Measurements from ENCODE around the gene TXN.

Gene TXN

DNA sequence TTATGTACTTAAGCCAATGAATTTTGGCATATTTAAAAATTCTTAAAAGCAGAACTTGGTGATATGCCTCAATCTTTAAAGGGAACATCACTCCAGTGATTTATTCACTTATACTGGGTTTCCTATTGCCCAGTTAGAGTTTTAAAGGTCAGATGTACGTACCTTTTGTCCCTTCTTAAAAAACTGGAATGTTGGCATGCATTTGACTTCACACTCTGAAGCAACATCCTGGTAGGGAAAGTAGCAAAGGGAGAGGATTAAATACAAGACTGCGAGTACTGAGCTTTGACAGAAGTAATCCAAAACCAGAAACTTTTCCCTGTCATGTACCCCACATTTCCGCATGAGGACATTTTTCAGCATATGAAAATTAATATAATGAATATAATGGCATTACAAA lies 11.7 kb downstream of the TXN start:
- no peak for DNase-seq (ENCODE audit: extremely low read depth, low read depth)
- TF ChIP-seq, protein P1, sequence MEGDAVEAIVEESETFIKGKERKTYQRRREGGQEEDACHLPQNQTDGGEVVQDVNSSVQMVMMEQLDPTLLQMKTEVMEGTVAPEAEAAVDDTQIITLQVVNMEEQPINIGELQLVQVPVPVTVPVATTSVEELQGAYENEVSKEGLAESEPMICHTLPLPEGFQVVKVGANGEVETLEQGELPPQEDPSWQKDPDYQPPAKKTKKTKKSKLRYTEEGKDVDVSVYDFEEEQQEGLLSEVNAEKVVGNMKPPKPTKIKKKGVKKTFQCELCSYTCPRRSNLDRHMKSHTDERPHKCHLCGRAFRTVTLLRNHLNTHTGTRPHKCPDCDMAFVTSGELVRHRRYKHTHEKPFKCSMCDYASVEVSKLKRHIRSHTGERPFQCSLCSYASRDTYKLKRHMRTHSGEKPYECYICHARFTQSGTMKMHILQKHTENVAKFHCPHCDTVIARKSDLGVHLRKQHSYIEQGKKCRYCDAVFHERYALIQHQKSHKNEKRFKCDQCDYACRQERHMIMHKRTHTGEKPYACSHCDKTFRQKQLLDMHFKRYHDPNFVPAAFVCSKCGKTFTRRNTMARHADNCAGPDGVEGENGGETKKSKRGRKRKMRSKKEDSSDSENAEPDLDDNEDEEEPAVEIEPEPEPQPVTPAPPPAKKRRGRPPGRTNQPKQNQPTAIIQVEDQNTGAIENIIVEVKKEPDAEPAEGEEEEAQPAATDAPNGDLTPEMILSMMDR (IDR thresholded peaks at IDR 0.05; ENCODE audit: low read depth, low read length, missing control alignments) = no peak
- no peak overlapping the region for H3K4me3 ChIP-seq (replicated peaks; ENCODE audit: low read depth, low read length)

DNA sequence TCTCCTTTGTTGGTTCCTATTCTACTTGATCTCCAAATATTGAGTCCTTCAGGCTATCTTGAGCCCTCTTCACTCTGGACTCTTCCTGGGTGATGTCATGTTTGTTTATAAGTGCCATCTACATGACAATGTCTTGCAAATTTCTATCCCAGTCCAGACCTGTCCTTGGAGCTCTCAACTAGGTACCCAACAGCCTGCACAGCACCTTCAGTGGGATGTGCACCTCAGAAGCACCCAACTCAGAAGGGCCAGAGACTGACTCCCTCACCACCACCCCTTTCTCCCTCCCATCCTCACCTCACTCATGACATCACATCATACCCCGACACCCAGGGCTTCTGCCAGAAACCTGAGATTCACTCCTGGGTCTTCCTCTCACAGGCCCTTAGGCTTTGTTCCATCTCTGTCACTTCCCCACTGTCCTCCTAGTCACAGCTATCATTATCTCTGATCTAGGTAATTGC lies 14.4 kb downstream of the TXN start:
- TF ChIP-seq, protein P1 (IDR thresholded peaks at IDR 0.05; ENCODE audit: low read depth, low read length, missing control alignments) = no peak
- H3K4me3 ChIP-seq (replicated peaks; ENCODE audit: low read depth, low read length) = no peak overlapping the region
- DNase-seq (ENCODE audit: extremely low read depth, low read depth) = no peak

DNA sequence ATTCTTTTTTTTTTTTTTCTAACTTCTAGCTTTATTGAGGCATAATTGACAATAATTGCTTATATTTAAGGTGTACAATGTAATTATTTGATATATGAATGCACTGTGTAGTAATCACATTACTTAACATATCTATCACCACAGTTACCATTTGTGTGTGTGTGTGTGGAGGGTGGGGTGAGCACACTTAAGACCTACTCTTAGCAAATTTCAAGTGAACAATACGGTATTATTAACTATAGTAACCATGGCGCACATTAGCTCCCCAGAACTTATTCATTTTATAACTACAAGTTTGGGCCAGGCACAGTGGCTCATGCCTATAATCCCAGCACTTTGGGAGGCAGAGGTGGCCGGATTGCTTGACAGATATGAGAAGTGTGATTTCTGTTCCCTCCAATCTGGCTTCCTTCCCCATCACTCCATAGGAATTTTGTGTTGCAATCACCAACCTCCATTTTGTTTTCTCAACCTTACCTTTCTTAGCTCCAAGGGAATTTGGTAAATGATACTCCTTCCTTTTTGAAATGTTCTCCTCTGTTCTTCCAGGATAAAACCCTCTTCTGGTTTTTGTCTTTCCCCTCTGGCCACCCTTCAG lies 14.9 kb downstream of the TXN start:
- TF ChIP-seq, protein P1 (IDR thresholded peaks at IDR 0.05; ENCODE audit: low read depth, low read length, missing control alignments) = no peak
- DNase-seq (ENCODE audit: extremely low read depth, low read depth) = no peak
- H3K4me3 ChIP-seq (replicated peaks; ENCODE audit: low read depth, low read length) = no peak overlapping the region

DNA sequence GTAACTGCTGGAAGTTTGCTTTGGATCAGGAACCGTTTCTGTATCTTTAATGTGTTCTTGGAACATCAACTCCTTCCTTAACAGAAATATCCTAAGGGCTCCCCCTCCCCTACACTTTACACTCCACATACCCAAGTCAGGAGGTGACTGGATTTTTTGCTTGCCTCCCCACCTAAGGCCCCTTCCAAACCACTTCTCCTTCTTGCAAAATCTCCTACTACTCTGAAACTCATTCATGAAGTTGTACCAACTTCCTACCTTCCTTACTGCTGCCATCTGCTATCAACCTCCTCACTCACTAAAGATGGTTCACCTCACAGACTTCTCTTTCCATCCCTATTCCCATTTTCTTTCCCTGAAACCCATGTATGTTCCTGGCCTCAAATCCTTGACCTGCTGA lies 16.1 kb downstream of the TXN start:
- DNase-seq (ENCODE audit: extremely low read depth, low read depth) = no peak
- TF ChIP-seq, protein P1 (IDR thresholded peaks at IDR 0.05; ENCODE audit: low read depth, low read length, missing control alignments) = no peak
- H3K4me3 ChIP-seq (replicated peaks; ENCODE audit: low read depth, low read length) = no peak overlapping the region

DNA sequence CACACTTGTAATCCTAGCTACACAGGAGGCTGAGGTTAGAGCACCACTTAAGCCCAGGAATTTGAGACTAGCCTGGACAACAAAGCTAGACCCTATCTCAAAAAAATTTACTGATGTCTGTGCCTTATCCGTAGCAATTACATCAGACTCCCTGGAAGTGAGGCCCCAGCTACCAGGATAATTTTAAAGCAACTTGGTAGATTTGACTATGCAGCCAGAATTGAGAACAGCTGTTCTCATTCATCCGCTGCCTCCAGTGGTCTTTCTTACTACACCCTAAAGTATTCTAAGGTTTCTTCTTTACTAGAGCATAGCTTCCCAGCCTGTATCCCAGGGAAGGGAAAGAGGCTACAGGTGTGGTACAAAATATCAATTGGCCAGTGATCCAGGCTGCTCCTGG lies 28.0 kb downstream of the TXN start:
- H3K4me3 ChIP-seq (replicated peaks; ENCODE audit: low read depth, low read length) = no peak overlapping the region
- DNase-seq (ENCODE audit: extremely low read depth, low read depth) = no peak
- TF ChIP-seq, protein P1 (IDR thresholded peaks at IDR 0.05; ENCODE audit: low read depth, low read length, missing control alignments) = no peak

DNA sequence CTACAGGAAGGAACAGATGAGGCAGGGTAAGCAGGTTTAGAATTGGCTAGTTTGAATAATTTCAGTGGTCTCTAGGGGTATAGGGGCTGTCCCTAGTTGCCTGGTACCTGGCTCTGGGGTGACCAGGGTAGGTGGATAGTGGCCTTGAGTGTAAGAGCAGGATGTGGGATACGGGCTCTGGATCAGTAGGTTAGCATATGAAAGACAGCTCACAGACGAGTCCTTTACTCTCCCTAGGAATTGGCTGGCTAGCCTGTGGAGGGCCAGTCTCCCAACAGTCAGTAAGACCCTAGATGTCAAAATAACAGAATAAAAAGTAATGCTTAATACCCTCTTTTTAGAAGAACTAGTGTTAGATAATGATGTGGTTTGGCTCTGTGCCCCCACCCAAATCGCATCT lies 31.7 kb downstream of the TXN start:
- H3K4me3 ChIP-seq (replicated peaks; ENCODE audit: low read depth, low read length) = no peak overlapping the region
- DNase-seq (ENCODE audit: extremely low read depth, low read depth) = no peak
- TF ChIP-seq, protein P1 (IDR thresholded peaks at IDR 0.05; ENCODE audit: low read depth, low read length, missing control alignments) = no peak

DNA sequence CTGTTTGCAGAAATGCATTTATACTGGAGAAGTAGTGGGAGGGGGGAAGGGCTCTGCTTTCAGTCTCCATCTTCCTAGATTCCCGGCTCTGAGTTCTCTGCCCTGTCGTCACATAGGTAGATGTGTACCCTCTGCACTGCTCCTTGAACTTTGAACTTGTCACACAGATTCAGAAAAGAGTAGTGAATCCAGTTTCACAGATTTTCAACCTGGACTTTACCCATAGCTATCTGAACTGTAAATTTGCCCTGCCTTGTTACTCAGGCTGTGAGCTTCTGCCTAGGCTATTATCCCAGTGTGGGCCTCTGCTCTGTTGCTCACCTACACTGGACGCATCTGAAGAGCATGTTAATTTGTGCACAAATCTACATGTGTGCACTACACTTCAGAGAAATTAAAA lies 35.5 kb downstream of the TXN start:
- no peak for DNase-seq (ENCODE audit: extremely low read depth, low read depth)
- H3K4me3 ChIP-seq (replicated peaks; ENCODE audit: low read depth, low read length) = no peak overlapping the region
- TF ChIP-seq, protein P1 (IDR thresholded peaks at IDR 0.05; ENCODE audit: low read depth, low read length, missing control alignments) = no peak
